Naive B cell (primary cell): ENCODE results near the gene SYTL2. TPM values are rescaled to one million over a fixed set of nuclear protein-coding genes. Genes with fewer than 3 reads are reported as not detected.
"Not testable (repeated sequence)": the region's sequence is repeated elsewhere in the genome, so short reads cannot be mapped to it uniquely, and the experiment has no call there.

Source experiments
- ATAC-seq, 2 donors: fragments of 150-1000 bp; cut with Tn5 transposase; 2 replicates each; pipeline ENCODE4 v1.10.0; 2021; ENCODE audit warnings: low read depth in 2 of 2, mild to moderate bottlenecking in 2 of 2, moderate library complexity in 2 of 2
- DNase-seq: peaks from one replicate; pipeline ENCODE4 v3.0.0; 2022
- H3K27ac Mint-ChIP-seq, 6 donors: one replicate each; pipeline ENCODE4 v1.8.0; 2020 to 2022; ENCODE audit warnings: mild to moderate bottlenecking in 6 of 6, mixed read lengths in 6 of 6, moderate library complexity in 5 of 6, inconsistent platforms in 2 of 6
- H3K27me3 Mint-ChIP-seq, 3 donors: one replicate each; pipeline ENCODE4 v1.8.0; 2021 to 2022; ENCODE audit warnings: mixed read lengths in 3 of 3, mild to moderate bottlenecking in 1 of 3
- H3K36me3 Mint-ChIP-seq, 2 donors: one replicate each; pipeline ENCODE4 v1.8.0; 2020 to 2022; ENCODE audit warnings: mixed read lengths in 2 of 2, inconsistent platforms in 1 of 2, mild to moderate bottlenecking in 1 of 2
- H3K4me1 Mint-ChIP-seq, 3 donors: one replicate each; pipeline ENCODE4 v1.8.0; 2020 to 2022; ENCODE audit warnings: mixed read lengths in 3 of 3, inconsistent platforms in 1 of 3, mild to moderate bottlenecking in 1 of 3, moderate library complexity in 1 of 3
- H3K4me3 Mint-ChIP-seq, 8 donors: one replicate each; pipeline ENCODE4 v1.8.0; 2020 to 2022; ENCODE audit warnings: mild to moderate bottlenecking in 8 of 8, mixed read lengths in 8 of 8, moderate library complexity in 8 of 8, inconsistent platforms in 2 of 8
- H3K9me3 Mint-ChIP-seq, 7 donors: one replicate each; pipeline ENCODE4 v1.8.0; 2020 to 2022; ENCODE audit warnings: mixed read lengths in 7 of 7, mild to moderate bottlenecking in 5 of 7, inconsistent platforms in 2 of 7, moderate library complexity in 1 of 7
- polyA plus RNA-seq, 6 donors: library from polyadenylated mRNA; unstranded; fragments of 300-500 nt; fragmentation: Illumina TruSeq; gene quantifications; one replicate each; pipeline ENCODE4 v1.2.3, GENCODE V29; 2021; ENCODE audit warnings: low read depth in 6 of 6

The SYTL2 gene, protein sequence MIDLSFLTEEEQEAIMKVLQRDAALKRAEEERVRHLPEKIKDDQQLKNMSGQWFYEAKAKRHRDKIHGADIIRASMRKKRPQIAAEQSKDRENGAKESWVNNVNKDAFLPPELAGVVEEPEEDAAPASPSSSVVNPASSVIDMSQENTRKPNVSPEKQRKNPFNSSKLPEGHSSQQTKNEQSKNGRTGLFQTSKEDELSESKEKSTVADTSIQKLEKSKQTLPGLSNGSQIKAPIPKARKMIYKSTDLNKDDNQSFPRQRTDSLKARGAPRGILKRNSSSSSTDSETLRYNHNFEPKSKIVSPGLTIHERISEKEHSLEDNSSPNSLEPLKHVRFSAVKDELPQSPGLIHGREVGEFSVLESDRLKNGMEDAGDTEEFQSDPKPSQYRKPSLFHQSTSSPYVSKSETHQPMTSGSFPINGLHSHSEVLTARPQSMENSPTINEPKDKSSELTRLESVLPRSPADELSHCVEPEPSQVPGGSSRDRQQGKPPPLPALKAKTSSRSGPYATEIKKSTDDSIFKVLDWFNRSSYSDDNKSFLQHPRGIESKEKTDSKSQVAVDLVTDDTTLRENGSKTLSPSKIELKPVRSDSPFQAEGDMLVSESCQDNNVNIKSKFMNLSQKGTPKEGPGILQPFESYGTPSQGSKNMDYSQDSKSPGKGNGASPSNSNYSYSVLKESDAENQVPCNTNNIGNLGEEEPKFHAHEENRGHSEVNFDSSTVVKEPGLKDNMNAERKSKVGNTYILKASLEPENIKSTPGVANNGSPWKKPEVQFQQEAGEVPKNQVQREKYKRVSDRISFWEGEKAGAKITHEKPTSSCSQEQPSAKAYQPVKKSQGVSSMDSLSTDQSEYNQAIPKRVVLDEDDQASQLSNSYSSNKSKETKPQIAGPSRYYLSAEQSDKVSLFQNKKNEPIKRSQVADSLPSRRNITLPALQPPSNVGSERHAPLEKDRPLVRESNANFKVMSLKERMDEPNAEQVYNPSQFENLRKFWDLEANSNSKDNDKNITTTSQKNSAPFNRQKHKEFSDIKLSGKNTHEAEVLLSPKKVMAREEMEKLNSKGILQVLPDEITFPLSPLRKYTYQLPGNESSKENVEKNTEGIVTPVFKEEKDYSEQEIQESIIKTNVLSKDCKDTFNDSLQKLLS (N-terminal part only)
- polyA plus RNA-seq = under 1 TPM in 4 of 6 donors, not detected in 2; 0.32 to 1.00 (median 0.55) TPM

DNA sequence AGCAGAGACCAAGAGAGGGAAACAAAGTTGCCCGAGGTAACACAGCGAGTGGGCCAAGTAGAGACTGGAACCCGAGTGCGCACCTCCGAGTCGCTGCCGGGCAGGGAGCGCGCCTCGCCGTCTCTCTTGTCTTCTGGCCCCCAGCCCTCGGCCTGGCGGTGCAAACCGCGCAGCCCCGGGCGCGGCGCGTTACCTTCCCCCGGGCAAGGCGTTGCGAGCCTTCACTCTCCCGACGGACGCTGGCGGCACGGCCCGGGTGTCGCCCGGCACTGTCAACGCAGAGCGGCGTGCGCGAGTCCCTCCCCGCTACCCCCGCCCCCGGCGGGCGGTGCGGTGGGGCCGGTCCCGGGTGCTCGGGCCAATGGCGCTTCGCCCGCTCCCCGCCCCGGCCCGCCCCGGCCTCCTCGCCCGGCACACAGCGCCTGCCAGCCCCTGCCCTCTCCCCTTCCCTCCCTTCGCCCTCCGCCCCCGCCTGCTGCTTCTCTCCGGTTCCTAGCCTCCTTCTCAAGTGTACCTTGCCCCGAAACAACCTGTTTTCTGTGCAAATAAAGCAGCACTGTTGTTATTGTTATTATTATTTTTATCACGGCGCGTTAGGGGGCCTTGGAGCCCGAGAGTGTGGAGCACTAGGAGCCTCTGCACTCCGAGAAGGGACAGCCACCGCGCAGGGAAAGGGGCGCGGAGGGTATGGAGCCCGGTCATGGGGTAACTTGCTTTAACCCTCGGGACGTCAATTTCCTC is at the start of gene SYTL2:
Gene SYTL2, minus strand, starts transcription at position 271 of the 741 bp plus-strand sequence. CDS start 53,416 bp downstream, outside the sequence.
- DNase-seq (peak; percentile 58), ATAC-seq (peak; percentile 89 to 93)
- Mint-ChIP-seq H3K36me3 (no peaks in the 10 kb centered on the region), H3K27me3 (peaks cover 6 to 17% (median 13%) of the 10 kb centered on the region in 3 donors), H3K4me3 (peak within 1 kb of the TSS; percentile 77 to 93 (median 87)), H3K4me1 (peaks cover 14 to 19% (median 18%) of the 10 kb centered on the region in 3 donors), H3K27ac (peak within 1 kb of the TSS in 4 of 6 donors; percentile 24 to 73 (median 52)), H3K9me3 (no peaks in the 10 kb centered on the region)

DNA sequence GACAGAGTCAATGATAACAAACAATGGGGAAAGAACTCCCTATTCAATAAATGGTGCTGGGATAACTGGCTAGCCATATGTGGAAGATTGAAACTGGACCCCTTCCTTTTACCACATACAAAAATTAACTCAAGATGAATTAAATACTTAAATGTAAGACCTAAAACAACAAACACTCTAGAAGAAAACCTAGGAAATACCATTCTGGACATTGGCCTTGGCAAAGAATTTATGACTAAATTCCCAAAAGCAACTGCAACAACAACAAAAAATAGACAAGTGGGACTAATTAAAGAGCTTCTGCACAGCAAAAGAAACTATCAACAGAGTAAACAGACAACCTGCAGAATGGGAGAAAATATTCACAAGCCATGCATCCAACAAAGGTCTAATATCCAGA is 48.6 kb upstream of the SYTL2 start:
- DNase-seq, ATAC-seq, H3K4me1 Mint-ChIP-seq, H3K4me3 Mint-ChIP-seq, H3K36me3 Mint-ChIP-seq, H3K27ac Mint-ChIP-seq, H3K9me3 Mint-ChIP-seq: not testable (repeated sequence)
- peaks cover 0 to 18% (median 0%) of the 10 kb centered on the region in 3 donors for H3K27me3 Mint-ChIP-seq

- Mint-ChIP-seq H3K27ac (no peak overlapping the region), H3K9me3 (no peaks in the 10 kb centered on the region), H3K4me3 (no peak overlapping the region), H3K36me3 (no peaks in the 10 kb centered on the region), H3K4me1 (peaks cover 0 to 12% (median 11%) of the 10 kb centered on the region in 3 donors), H3K27me3 (peaks cover 0 to 18% (median 0%) of the 10 kb centered on the region in 3 donors)
- ATAC-seq = no peak
- no peak for DNase-seq
Observed at GRCh38 chr11:85857098-85857497, 46.2 kb upstream of the SYTL2 start.

DNA sequence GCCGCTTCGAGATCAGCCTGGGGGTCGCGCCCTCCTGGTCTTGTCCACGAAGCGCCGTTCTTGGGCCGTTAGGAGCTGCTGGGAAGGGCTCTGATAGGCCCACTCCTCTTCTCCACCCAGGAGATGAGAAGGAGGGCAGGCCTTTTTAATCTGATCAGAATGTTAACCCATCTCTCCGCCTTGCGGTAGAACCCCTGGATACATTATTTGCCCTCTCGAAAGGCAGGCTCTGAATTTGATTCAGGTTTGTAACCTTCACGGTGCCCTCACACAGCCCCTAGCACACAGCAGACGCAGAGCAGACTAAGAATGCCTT is 44.4 kb upstream of the SYTL2 start, which contains the start of gene CCDC83:
Gene CCDC83, plus strand, starts transcription at position 43 of the 316 bp plus-strand sequence. CDS start 9,741 bp downstream, outside the sequence.
- ATAC-seq (no peak), DNase-seq (no peak)
- Mint-ChIP-seq H3K27ac (peak within 1 kb of the TSS; percentile 53 to 96 (median 86)), H3K9me3 (peaks cover 0 to under 1% (median 0%) of the 10 kb centered on the region in 7 donors), H3K4me1 (peaks cover 0 to 12% (median 11%) of the 10 kb centered on the region in 3 donors), H3K36me3 (no peaks in the 10 kb centered on the region), H3K27me3 (peaks cover 0 to 18% (median 0%) of the 10 kb centered on the region in 3 donors), H3K4me3 (peak within 1 kb of the TSS; percentile 84 to 94 (median 90))

DNA sequence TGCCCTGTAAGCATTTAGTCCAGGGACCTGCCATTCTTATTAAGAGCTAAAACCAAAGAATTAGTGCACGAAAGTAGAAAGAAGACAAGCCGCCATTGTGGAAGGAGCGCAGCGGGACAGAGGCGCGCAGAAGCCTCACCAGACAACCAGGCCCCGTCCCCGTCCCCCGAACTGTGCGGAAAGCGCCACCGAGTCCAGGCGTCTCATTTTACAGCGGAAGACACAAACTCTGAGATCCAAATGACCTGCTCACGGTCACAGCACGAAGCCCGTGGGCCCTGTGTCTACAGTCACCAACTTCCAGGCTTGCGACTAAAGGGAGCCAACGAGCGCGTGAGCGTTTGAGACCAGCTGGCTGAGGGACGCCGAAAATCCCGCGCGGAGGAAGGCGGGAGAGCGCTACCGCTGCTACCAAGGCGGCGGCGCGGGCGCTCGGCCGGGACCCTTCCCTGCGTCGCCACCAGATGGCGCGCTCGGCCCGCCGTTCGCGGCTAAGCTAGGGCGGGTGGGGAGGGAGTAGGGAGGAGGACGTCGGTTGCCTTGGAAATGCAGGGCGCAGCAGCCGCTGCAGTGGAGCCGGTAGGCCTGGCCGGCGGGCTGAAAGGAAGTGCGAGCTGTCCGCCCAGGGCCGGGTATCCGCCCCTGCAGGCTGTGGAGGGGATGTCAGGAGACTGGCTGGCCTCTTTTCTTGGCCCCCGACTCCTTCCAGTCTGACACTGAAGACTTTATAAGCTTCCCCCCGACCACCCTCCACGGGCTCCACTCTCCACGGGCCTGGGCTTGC is 43.8 kb upstream of the SYTL2 start:
- peak overlapping the region; percentile 53 to 96 (median 86) for H3K27ac Mint-ChIP-seq
- H3K4me1 Mint-ChIP-seq = peaks cover 0 to 12% (median 11%) of the 10 kb centered on the region in 3 donors
- peaks cover 0 to 3% (median 0%) of the 10 kb centered on the region in 7 donors for H3K9me3 Mint-ChIP-seq
- peak; percentile 90 to 92 for ATAC-seq
- peak overlapping the region; percentile 84 to 94 (median 90) for H3K4me3 Mint-ChIP-seq
- peak; percentile 88 for DNase-seq
- peaks cover 0 to 17% (median 0%) of the 10 kb centered on the region in 3 donors for H3K27me3 Mint-ChIP-seq
- no peaks in the 10 kb centered on the region for H3K36me3 Mint-ChIP-seq

DNA sequence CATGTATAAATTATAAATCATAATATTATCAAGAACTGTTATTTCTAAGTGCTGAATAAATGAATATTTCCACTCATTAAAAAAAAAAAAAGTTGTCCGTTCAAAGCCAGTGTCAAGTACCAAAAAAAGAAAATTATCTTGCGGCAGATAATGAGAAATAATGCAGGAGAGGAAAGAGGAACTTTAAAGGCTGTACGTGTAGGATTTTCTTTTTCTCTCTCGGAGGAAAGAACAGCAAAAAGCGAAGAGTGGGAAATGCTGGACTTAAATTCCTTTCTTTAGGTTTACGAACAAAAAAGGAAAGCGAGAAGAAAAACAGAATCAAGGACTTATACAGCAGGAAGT is 43.2 kb upstream of the SYTL2 start:
- peak overlapping the region; percentile 53 to 96 (median 86) for H3K27ac Mint-ChIP-seq
- peaks cover 0 to 12% (median 11%) of the 10 kb centered on the region in 3 donors for H3K4me1 Mint-ChIP-seq
- H3K36me3 Mint-ChIP-seq = no peaks in the 10 kb centered on the region
- DNase-seq = no peak
- H3K27me3 Mint-ChIP-seq = peaks cover 0 to 12% (median 0%) of the 10 kb centered on the region in 3 donors
- peaks cover 0 to 3% (median 0%) of the 10 kb centered on the region in 7 donors for H3K9me3 Mint-ChIP-seq
- H3K4me3 Mint-ChIP-seq = peak overlapping the region; percentile 84 to 94 (median 90)
- no peak for ATAC-seq

DNA sequence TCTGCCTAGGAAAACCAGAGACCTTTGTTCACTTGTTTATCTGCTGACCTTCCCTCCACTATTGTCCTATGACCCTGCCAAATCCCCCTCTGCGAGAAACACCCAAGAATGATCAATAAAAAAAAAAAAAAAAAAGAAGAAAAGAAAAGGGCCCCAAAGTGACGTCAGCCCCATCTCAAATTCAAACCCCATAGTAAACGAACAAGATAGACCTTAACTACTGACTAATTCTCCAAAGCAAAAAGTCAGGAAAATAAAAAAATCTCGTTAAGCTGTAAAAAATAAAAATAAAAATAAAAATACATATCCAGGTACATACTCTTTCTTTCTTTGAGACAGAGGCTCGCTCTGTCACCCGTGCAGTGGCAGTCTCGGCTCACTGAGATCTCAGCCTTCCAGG is 42.6 kb upstream of the SYTL2 start:
- not testable (repeated sequence) for H3K36me3 Mint-ChIP-seq, DNase-seq, H3K9me3 Mint-ChIP-seq, ATAC-seq, H3K27me3 Mint-ChIP-seq, H3K27ac Mint-ChIP-seq
- H3K4me1 Mint-ChIP-seq = peaks cover 0 to 12% (median 11%) of the 10 kb centered on the region in 3 donors
- peak overlapping the region in 1 of 8 donors; percentile 54 for H3K4me3 Mint-ChIP-seq

GRCh38 chr11:85852754-85853153 is 41.8 kb upstream of the SYTL2 start:
- ATAC-seq, H3K4me3 Mint-ChIP-seq, H3K36me3 Mint-ChIP-seq, H3K9me3 Mint-ChIP-seq, H3K27ac Mint-ChIP-seq, DNase-seq, H3K27me3 Mint-ChIP-seq: not testable (repeated sequence)
- peaks cover 0 to 12% (median 11%) of the 10 kb centered on the region in 3 donors for H3K4me1 Mint-ChIP-seq

DNA sequence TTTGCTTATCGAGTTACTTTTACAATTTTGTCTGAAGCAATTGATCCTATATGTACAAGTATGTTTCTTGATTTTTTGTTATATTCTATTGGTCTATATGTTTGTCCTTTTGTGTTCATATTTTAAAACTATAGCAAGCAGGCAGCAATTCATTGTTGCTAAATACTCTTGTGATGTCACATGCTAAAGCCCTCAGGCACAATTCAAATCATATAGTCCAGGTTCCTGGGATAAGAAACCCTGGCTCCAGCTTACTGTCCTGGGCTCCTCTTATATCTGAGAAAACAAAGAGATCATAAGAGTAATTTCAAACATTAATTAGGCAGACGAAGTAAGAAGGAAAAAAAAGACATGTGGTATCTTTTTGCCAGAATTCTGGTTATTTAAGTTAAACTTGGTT is 37.6 kb upstream of the SYTL2 start:
- H3K27ac Mint-ChIP-seq = no peak overlapping the region
- no peaks in the 10 kb centered on the region for H3K4me1 Mint-ChIP-seq
- H3K4me3 Mint-ChIP-seq = no peak overlapping the region
- no peaks in the 10 kb centered on the region for H3K27me3 Mint-ChIP-seq
- ATAC-seq (no peak), DNase-seq (no peak)
- peaks cover 0 to 5% (median 0%) of the 10 kb centered on the region in 7 donors for H3K9me3 Mint-ChIP-seq
- H3K36me3 Mint-ChIP-seq = no peaks in the 10 kb centered on the region

DNA sequence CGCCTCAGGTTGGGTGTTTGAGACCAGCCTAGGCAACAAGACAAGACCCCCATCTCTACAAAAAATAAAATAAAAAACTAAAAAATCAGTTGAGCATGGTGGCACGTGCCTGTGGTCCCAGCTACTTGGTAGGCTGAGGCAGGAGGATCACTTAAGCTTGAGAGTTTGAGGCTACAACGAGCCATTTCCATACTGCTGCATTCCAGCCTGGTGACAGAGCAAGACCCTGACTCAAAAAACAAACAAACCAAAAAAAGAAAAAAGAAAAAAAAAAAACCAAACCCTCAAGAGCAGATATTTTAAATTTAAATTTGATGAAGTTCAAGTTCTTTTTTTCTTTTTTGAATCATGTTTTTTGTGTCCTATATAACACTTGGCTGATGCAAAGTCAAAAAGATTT is 37.1 kb upstream of the SYTL2 start:
- Mint-ChIP-seq H3K27me3 (no peaks in the 10 kb centered on the region), H3K36me3 (no peaks in the 10 kb centered on the region), H3K4me3 (no peak overlapping the region), H3K9me3 (peaks cover 0 to 5% (median 0%) of the 10 kb centered on the region in 7 donors), H3K4me1 (no peaks in the 10 kb centered on the region), H3K27ac (no peak overlapping the region)
- ATAC-seq (no peak), DNase-seq (no peak)

DNA sequence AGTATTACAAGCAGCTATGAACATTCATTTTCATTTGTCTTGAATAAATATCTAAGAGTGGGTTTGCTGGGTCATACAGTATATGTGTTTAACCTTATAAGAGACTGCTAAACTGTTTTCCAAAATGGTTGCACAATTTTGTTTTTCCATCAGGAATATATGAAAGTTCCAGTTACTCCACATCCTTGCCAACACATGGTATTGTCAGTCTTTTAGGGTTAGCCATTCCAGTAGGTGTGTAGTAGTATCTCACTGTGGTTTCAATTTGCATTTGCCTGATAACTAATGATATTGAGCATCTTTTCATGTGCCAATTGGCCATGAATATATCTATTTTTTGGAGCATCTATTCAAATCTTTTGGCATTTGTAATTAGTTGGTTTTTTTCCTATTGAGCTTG is 36.5 kb upstream of the SYTL2 start:
- Mint-ChIP-seq H3K9me3 (peaks cover 0 to 5% (median 0%) of the 10 kb centered on the region in 7 donors), H3K4me1 (no peaks in the 10 kb centered on the region), H3K4me3 (no peak overlapping the region)

DNA sequence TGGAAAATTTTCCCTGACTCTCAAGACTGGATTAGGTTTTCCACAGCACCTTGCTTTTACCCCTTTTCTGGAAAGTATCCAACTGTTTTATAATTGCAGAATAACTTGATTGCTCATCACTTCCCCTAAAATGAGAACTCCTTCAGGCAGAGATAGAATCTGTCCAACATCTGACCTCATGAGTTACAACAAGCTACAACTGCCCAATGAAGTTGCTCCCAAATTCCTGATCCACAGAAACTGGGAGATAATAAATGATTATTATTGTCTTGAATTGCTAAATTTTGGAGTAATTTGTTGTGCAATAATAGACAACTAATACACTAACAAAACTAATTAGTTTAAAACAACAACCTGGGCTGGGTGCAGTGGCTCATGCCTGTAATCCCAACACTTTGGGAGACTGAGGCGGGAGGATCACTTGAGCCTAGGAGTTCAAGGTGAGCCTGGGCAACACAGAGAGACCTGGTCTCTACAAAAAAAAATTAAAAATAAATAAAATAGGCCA is 34.2 kb upstream of the SYTL2 start:
- peaks cover 0 to 5% (median 0%) of the 10 kb centered on the region in 7 donors for H3K9me3 Mint-ChIP-seq
- no peaks in the 10 kb centered on the region for H3K36me3 Mint-ChIP-seq
- no peaks in the 10 kb centered on the region for H3K4me1 Mint-ChIP-seq
- no peak overlapping the region for H3K4me3 Mint-ChIP-seq
- H3K27me3 Mint-ChIP-seq = no peaks in the 10 kb centered on the region
- no peak overlapping the region for H3K27ac Mint-ChIP-seq
- ATAC-seq (no peak), DNase-seq (no peak)

More for the DNA sequence above, 36.5 kb upstream of the SYTL2 start:
- ATAC-seq (no peak), DNase-seq (no peak)
- Mint-ChIP-seq H3K36me3 (no peaks in the 10 kb centered on the region), H3K27me3 (no peaks in the 10 kb centered on the region), H3K27ac (no peak overlapping the region)
